Brain microvascular endothelial cell (primary cell): Measurements from ENCODE around the gene HCFC1R1.

Experiments
- DNase-seq: peaks from one replicate; pipeline ENCODE4 v3.0.0-alpha.2; 2020
- H3K27ac ChIP-seq: fragments of 250-450 bp; sonication (Bioruptor Pico); 2 replicates; pipeline ENCODE4 v1.5.1; 2020; ENCODE audit warnings: mild to moderate bottlenecking, moderate library complexity
- H3K27me3 ChIP-seq: fragments of 250-450 bp; sonication (Bioruptor Pico); replicated peaks from 2 replicates; pipeline ENCODE4 v1.5.1; 2020; ENCODE audit warnings: mild to moderate bottlenecking
- H3K36me3 ChIP-seq: fragments of 250-450 bp; sonication (Bioruptor Pico); replicated peaks from 2 replicates; pipeline ENCODE4 v1.5.1; 2020; ENCODE audit warnings: mild to moderate bottlenecking
- H3K4me3 ChIP-seq: 2 replicates; pipeline ENCODE4 v1.5.1; 2011; ENCODE audit warnings: low read depth, mild to moderate bottlenecking, control low read depth, low read length, moderate library complexity
- CTCF ChIP-seq: IDR thresholded peaks from 2 replicates; pipeline ENCODE4 v1.5.1; 2011; ENCODE audit warnings: low read depth, mild to moderate bottlenecking, moderate library complexity, low read length, control low read depth, inconsistent platforms; ENCODE audit errors: missing control alignments
- in situ Hi-C: cut with HindIII; loops from 2 replicates; pipeline ENCODE4 v1.10.0; 2017; ENCODE audit warnings: low sequenced_read_pairs, low pct_ligation_motif_present

Gene HCFC1R1

GRCh38 chr16:3013491-3013951 lies 10.2 kb downstream of the HCFC1R1 start:
- Histone ChIP-seq H3K27me3 (peaks cover 42% of the 10 kb centered on the region), H3K27ac (no peak overlapping the region), H3K4me3 (no peak overlapping the region), H3K36me3 (no peaks in the 10 kb centered on the region)
- peak; percentile 10 for TF ChIP-seq CTCF
- in situ Hi-C loops: no loop called here
- no peak for DNase-seq

GRCh38 chr16:3012828-3013420 lies 10.8 kb downstream of the HCFC1R1 start, which contains the start of gene CLDN9:
Gene CLDN9 (plus strand): TSS chr16:3012923. CDS start chr16:3013363, 440 bp downstream.
- no peak for TF ChIP-seq CTCF
- in situ Hi-C loops: no loop called here

GRCh38 chr16:3012246-3012645 lies 11.5 kb downstream of the HCFC1R1 start:
- Histone ChIP-seq H3K27ac (no peak overlapping the region), H3K4me3 (no peak overlapping the region), H3K27me3 (peaks cover 53% of the 10 kb centered on the region), H3K36me3 (no peaks in the 10 kb centered on the region)
- no peak for DNase-seq
- no peak for TF ChIP-seq CTCF
- in situ Hi-C loops: no loop called here

More at GRCh38 chr16:3012828-3013420, 10.8 kb downstream of the HCFC1R1 start, which contains the start of gene CLDN9:
- H3K27ac ChIP-seq: no peak within 1 kb of the TSS
- DNase-seq: no peak
- H3K36me3 ChIP-seq: no peaks in the 10 kb centered on the region
- H3K27me3 ChIP-seq: peaks cover 46% of the 10 kb centered on the region
- no peak within 1 kb of the TSS for H3K4me3 ChIP-seq

GRCh38 chr16:3010510-3010909 lies 13.2 kb downstream of the HCFC1R1 start:
- no peak for TF ChIP-seq CTCF
- in situ Hi-C loops: no loop called here
- Histone ChIP-seq H3K27me3 (peaks cover 56% of the 10 kb centered on the region), H3K27ac (no peak overlapping the region), H3K4me3 (no peak overlapping the region), H3K36me3 (no peaks in the 10 kb centered on the region)
- no peak for DNase-seq

GRCh38 chr16:3009568-3010390 lies 14.0 kb downstream of the HCFC1R1 start:
- in situ Hi-C loops: no loop called here
- H3K27me3 ChIP-seq: peaks cover 62% of the 10 kb centered on the region
- H3K27ac ChIP-seq: no peak overlapping the region
- TF ChIP-seq CTCF: no peak
- no peak overlapping the region for H3K4me3 ChIP-seq
- DNase-seq: no peak
- no peaks in the 10 kb centered on the region for H3K36me3 ChIP-seq
